HEK293 (cell line): ENCODE data around the gene ZFP36L1.

Experiments
- ZBTB8A ChIP-seq: fragments of 450-650 bp; formaldehyde crosslinking; IDR thresholded peaks from 2 replicates; pipeline ENCODE4 v1.5.1; 2016; ENCODE audit warnings: missing biosample characterization, missing genetic modification characterization
- ZNF248 ChIP-seq: fragments of 450-650 bp; formaldehyde crosslinking; IDR thresholded peaks from 2 replicates; pipeline ENCODE4 v1.5.1; 2017; ENCODE audit warnings: missing biosample characterization, missing genetic modification characterization
- ZNF600 ChIP-seq: fragments of 450-650 bp; formaldehyde crosslinking; IDR thresholded peaks from 2 replicates; pipeline ENCODE4 v1.5.1; 2016; ENCODE audit warnings: missing biosample characterization, missing genetic modification characterization
- ZNF658 ChIP-seq: fragments of 450-650 bp; formaldehyde crosslinking; IDR thresholded peaks from 2 replicates; pipeline ENCODE4; 2016; ENCODE audit warnings: missing biosample characterization, missing genetic modification characterization
- ZNF670 ChIP-seq: fragments of 450-650 bp; formaldehyde crosslinking; IDR thresholded peaks from 2 replicates; pipeline ENCODE4 v1.5.1; 2016; ENCODE audit warnings: missing biosample characterization, missing genetic modification characterization, low read depth
- ZNF768 ChIP-seq: fragments of 450-650 bp; formaldehyde crosslinking; IDR thresholded peaks from 2 replicates; pipeline ENCODE4 v1.5.1; 2018; ENCODE audit warnings: missing biosample characterization, mild to moderate bottlenecking, missing genetic modification characterization
- TF ChIP-seq, protein P1 (sequence below): fragments of 450-650 bp; formaldehyde crosslinking; IDR thresholded peaks from 2 replicates; pipeline ENCODE4 v1.5.1; 2016; ENCODE audit warnings: missing biosample characterization, missing genetic modification characterization

DNA sequence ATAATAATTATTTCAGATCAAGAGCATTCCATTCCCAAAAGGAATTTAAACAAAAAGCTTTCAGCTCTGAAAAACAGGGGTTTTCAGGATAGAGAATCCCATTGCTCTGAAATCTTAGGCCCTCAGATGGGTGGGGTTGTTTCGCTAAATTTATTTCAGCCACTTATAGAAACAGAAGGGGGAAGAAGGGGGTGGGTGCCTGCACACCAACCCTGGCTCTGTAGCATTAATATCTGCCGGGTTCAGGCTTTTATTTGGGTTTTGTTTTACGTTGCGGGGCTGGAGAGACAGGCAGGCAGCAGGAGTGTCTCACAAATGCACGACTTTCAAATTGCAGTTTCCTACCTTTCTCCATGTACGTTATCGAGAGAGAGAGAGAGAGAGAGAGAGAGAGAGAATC is 12.5 kb upstream of the ZFP36L1 start:
- no peak for TF ChIP-seq ZNF670
- no peak for TF ChIP-seq ZNF600 (tag by site-specific recombination)
- TF ChIP-seq, protein P1, sequence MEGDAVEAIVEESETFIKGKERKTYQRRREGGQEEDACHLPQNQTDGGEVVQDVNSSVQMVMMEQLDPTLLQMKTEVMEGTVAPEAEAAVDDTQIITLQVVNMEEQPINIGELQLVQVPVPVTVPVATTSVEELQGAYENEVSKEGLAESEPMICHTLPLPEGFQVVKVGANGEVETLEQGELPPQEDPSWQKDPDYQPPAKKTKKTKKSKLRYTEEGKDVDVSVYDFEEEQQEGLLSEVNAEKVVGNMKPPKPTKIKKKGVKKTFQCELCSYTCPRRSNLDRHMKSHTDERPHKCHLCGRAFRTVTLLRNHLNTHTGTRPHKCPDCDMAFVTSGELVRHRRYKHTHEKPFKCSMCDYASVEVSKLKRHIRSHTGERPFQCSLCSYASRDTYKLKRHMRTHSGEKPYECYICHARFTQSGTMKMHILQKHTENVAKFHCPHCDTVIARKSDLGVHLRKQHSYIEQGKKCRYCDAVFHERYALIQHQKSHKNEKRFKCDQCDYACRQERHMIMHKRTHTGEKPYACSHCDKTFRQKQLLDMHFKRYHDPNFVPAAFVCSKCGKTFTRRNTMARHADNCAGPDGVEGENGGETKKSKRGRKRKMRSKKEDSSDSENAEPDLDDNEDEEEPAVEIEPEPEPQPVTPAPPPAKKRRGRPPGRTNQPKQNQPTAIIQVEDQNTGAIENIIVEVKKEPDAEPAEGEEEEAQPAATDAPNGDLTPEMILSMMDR (tag by site-specific recombination) = no peak
- no peak for TF ChIP-seq ZNF768
- TF ChIP-seq ZBTB8A (tag by site-specific recombination) = no peak
- no peak for TF ChIP-seq ZNF658 (tag by site-specific recombination)
- TF ChIP-seq ZNF248 (tag by site-specific recombination) = no peak
